ENCODE results near the gene CDC7.

CDC7 gene

GRCh38 chr1:91559838-91560565, 59.4 kb downstream of the CDC7 start:
- Mint-ChIP-seq H3K4me3 (no peak overlapping the region), H3K9me3 (peaks cover 8% of the 10 kb centered on the region), H3K4me1 (ENCODE audit: low read depth) (peaks cover 28% of the 10 kb centered on the region)

GRCh38 chr1:91564888-91565701, 64.4 kb downstream of the CDC7 start:
- peaks cover 30% of the 10 kb centered on the region for H3K4me1 Mint-ChIP-seq (ENCODE audit: low read depth)
- no peak overlapping the region for H3K27ac Mint-ChIP-seq
- H3K27me3 Mint-ChIP-seq, result peaks cover 52% of the 10 kb centered on the region
- intact Hi-C loops (cut with micrococcal nuclease), result no loop called here
- no peaks in the 10 kb centered on the region for H3K36me3 Mint-ChIP-seq (ENCODE audit: low read depth)
- H3K4me3 Mint-ChIP-seq, result no peak overlapping the region
- peaks cover 8% of the 10 kb centered on the region for H3K9me3 Mint-ChIP-seq

More at GRCh38 chr1:91559838-91560565, 59.4 kb downstream of the CDC7 start:
- Mint-ChIP-seq H3K27ac (no peak overlapping the region), H3K27me3 (peaks cover 33% of the 10 kb centered on the region), H3K36me3 (ENCODE audit: low read depth) (no peaks in the 10 kb centered on the region)
- intact Hi-C loops (cut with micrococcal nuclease), result no loop called here

- Mint-ChIP-seq H3K36me3 (ENCODE audit: low read depth) (no peaks in the 10 kb centered on the region), H3K4me1 (ENCODE audit: low read depth) (peaks cover 44% of the 10 kb centered on the region), H3K4me3 (no peak overlapping the region), H3K27me3 (peaks cover 61% of the 10 kb centered on the region), H3K27ac (no peak overlapping the region), H3K9me3 (peaks cover 8% of the 10 kb centered on the region)
- intact Hi-C loops (cut with micrococcal nuclease), result no loop called here
These were observed 66.9 kb downstream of the CDC7 start for GRCh38 chr1:91567583-91567982.

GRCh38 chr1:91568261-91568660, 67.6 kb downstream of the CDC7 start:
- peaks cover 67% of the 10 kb centered on the region for H3K27me3 Mint-ChIP-seq

GRCh38 chr1:91569411-91570119, 68.9 kb downstream of the CDC7 start:
- no peaks in the 10 kb centered on the region for H3K9me3 Mint-ChIP-seq
- no peak overlapping the region for H3K4me3 Mint-ChIP-seq
- H3K27ac Mint-ChIP-seq, result no peak overlapping the region
- no peaks in the 10 kb centered on the region for H3K36me3 Mint-ChIP-seq (ENCODE audit: low read depth)
- peaks cover 44% of the 10 kb centered on the region for H3K4me1 Mint-ChIP-seq (ENCODE audit: low read depth)
- H3K27me3 Mint-ChIP-seq, result peaks cover 75% of the 10 kb centered on the region
- intact Hi-C loops (cut with micrococcal nuclease), result loop anchor here (5.0 kb wide), 1 partner anchor 143 kb away; no protein-coding TSS in a partner anchor

More at GRCh38 chr1:91568261-91568660, 67.6 kb downstream of the CDC7 start:
- H3K27ac Mint-ChIP-seq, result no peak overlapping the region
- H3K4me1 Mint-ChIP-seq (ENCODE audit: low read depth), result peaks cover 48% of the 10 kb centered on the region
- no peaks in the 10 kb centered on the region for H3K36me3 Mint-ChIP-seq (ENCODE audit: low read depth)
- no peak overlapping the region for H3K4me3 Mint-ChIP-seq
- intact Hi-C loops (cut with micrococcal nuclease), result no loop called here
- H3K9me3 Mint-ChIP-seq, result peaks cover 8% of the 10 kb centered on the region

- Mint-ChIP-seq H3K4me3 (no peak overlapping the region), H3K9me3 (no peaks in the 10 kb centered on the region), H3K36me3 (ENCODE audit: low read depth) (no peaks in the 10 kb centered on the region), H3K4me1 (ENCODE audit: low read depth) (peaks cover 42% of the 10 kb centered on the region), H3K27ac (no peak overlapping the region), H3K27me3 (peaks cover 75% of the 10 kb centered on the region)
- intact Hi-C loops (cut with micrococcal nuclease), result loop anchor here (5.0 kb wide), 1 partner anchor 142 kb away; no protein-coding TSS in a partner anchor
These were observed 69.4 kb downstream of the CDC7 start for GRCh38 chr1:91570120-91570448.

GRCh38 chr1:91572044-91572443, 71.4 kb downstream of the CDC7 start:
- Mint-ChIP-seq H3K4me3 (no peak overlapping the region), H3K36me3 (ENCODE audit: low read depth) (no peaks in the 10 kb centered on the region), H3K4me1 (ENCODE audit: low read depth) (peaks cover 39% of the 10 kb centered on the region), H3K27me3 (peaks cover 78% of the 10 kb centered on the region), H3K9me3 (no peaks in the 10 kb centered on the region), H3K27ac (no peak overlapping the region)
- intact Hi-C loops (cut with micrococcal nuclease), result loop anchor here (5.0 kb wide), 1 partner anchor 140 kb away; no protein-coding TSS in a partner anchor
